IMR-90 (cell line): ENCODE data around the gene HEXA. TPM values are rescaled to one million over a fixed set of nuclear protein-coding genes. Genes with fewer than 3 reads are reported as not detected.

Source experiments
- ATAC-seq: fragments of 200-7000 bp; cut with Tn5 transposase; 2 replicates; pipeline ENCODE4 v1.9.1; 2020; ENCODE audit warnings: low read depth, mild to moderate bottlenecking, moderate library complexity
- BruUV-seq: library from RNA; stranded (reverse); fragments of 400-500 nt; replicated peaks from 2 replicates; lab custom pipeline; 2021; lab: Mats Ljungman, UMichigan
- CTCF ChIA-PET: fragments of 300-600 bp; formaldehyde crosslinking; extraction: SDS; loops from one replicate; lab custom pipeline; 2021; ENCODE audit warnings: antibody characterized with exemption; lab: Yijun Ruan, JAX
- POLR2A ChIA-PET: fragments of 300-600 bp; sonication (Branson Sonifier 250); formaldehyde crosslinking; loops from one replicate; lab custom pipeline; 2022; ENCODE audit warnings: antibody characterized with exemption; ENCODE audit not compliant: unreplicated experiment; lab: Charles Lee
- DNase-seq: peaks from one replicate; pipeline ENCODE4 v3.0.0; 2013
- H2AFZ ChIP-seq: replicated peaks from 2 replicates; pipeline ENCODE3; 2013; ENCODE audit warnings: low read length, mild to moderate bottlenecking; ENCODE audit not compliant: poor library complexity
- H2AK5ac ChIP-seq: 2 replicates; pipeline ENCODE4 v1.6.1; 2013; ENCODE audit warnings: low read depth, low read length, inconsistent platforms
- H2AK9ac ChIP-seq: replicated peaks from 2 replicates; pipeline ENCODE3; 2013; ENCODE audit warnings: mild to moderate bottlenecking, low read depth, low read length, moderate library complexity; ENCODE audit not compliant: poor library complexity
- H2BK120ac ChIP-seq: 2 replicates; pipeline ENCODE4 v1.6.1; 2013; ENCODE audit warnings: low read depth, low read length, inconsistent platforms
- H2BK15ac ChIP-seq: 3 replicates; pipeline ENCODE4 v1.6.1; 2013; ENCODE audit warnings: low read depth, low read length, inconsistent platforms
- H2BK20ac ChIP-seq: 2 replicates; pipeline ENCODE4 v1.6.1; 2013; ENCODE audit warnings: low read depth, mild to moderate bottlenecking, inconsistent platforms, low read length, moderate library complexity
- H2BK5ac ChIP-seq: 2 replicates; pipeline ENCODE4 v1.6.1; 2013; ENCODE audit warnings: mild to moderate bottlenecking, low read depth, low read length, inconsistent platforms; ENCODE audit not compliant: poor library complexity, severe bottlenecking
- H3K14ac ChIP-seq: replicated peaks from 2 replicates; pipeline ENCODE4 v1.6.1; 2013; ENCODE audit warnings: low read depth, low read length, inconsistent platforms
- H3K18ac ChIP-seq: 2 replicates; pipeline ENCODE4 v1.6.1; 2013; ENCODE audit warnings: low read depth, low read length, control low read depth
- H3K23ac ChIP-seq: 2 replicates; pipeline ENCODE4 v1.6.1; 2013; ENCODE audit warnings: low read depth, low read length, inconsistent platforms
- H3K27ac ChIP-seq: 2 replicates; pipeline ENCODE4 v1.5.1; 2013; ENCODE audit warnings: mild to moderate bottlenecking, control low read depth, low read length; ENCODE audit not compliant: insufficient read depth
- H3K27me3 ChIP-seq: 2 replicates; pipeline ENCODE4 v1.6.1; 2013; ENCODE audit warnings: low read length; ENCODE audit not compliant: control insufficient read depth, insufficient read depth
- H3K36me3 ChIP-seq: 2 replicates; pipeline ENCODE4 v1.6.1; 2013; ENCODE audit warnings: low read length, mixed read lengths; ENCODE audit not compliant: control insufficient read depth, insufficient read depth
- H3K4ac ChIP-seq: 2 replicates; pipeline ENCODE4 v1.6.1; 2013; ENCODE audit warnings: low read depth, low read length, inconsistent platforms
- H3K4me1 ChIP-seq: 2 replicates; pipeline ENCODE4 v1.6.1; 2013; ENCODE audit warnings: low read length, mixed read lengths; ENCODE audit not compliant: control insufficient read depth, insufficient read depth
- H3K4me2 ChIP-seq: 2 replicates; pipeline ENCODE4 v1.6.1; 2013; ENCODE audit warnings: low read depth, mild to moderate bottlenecking, control low read depth, low read length, moderate library complexity
- H3K4me3 ChIP-seq: 2 replicates; pipeline ENCODE4 v1.5.1; 2013; ENCODE audit warnings: low read depth, mild to moderate bottlenecking, control low read depth, low read length, moderate library complexity; ENCODE audit not compliant: insufficient read depth
- H3K56ac ChIP-seq: 2 replicates; pipeline ENCODE4 v1.6.1; 2013; ENCODE audit warnings: low read length, inconsistent platforms; ENCODE audit not compliant: insufficient read depth; ENCODE audit errors: extremely low read depth
- H3K79me1 ChIP-seq, 2 experiments: 2 replicates each; pipeline ENCODE4 v1.6.1; 2013; ENCODE audit warnings: low read length in 2 of 2, inconsistent platforms in 1 of 2, low read depth in 1 of 2
- H3K9ac ChIP-seq: 2 replicates; pipeline ENCODE4 v1.6.1; 2013; ENCODE audit warnings: low read depth, low read length, control low read depth
- H3K9me1 ChIP-seq: 2 replicates; pipeline ENCODE4 v1.6.1; 2013; ENCODE audit warnings: low read length, inconsistent platforms; ENCODE audit not compliant: insufficient read depth
- H3K9me3 ChIP-seq: 2 replicates; pipeline ENCODE4 v1.6.1; 2013; ENCODE audit warnings: low read length; ENCODE audit not compliant: control insufficient read depth, insufficient read depth
- H4K20me1 ChIP-seq: 2 replicates; pipeline ENCODE4 v1.6.1; 2013; ENCODE audit warnings: low read length, inconsistent platforms; ENCODE audit not compliant: insufficient read depth
- H4K5ac ChIP-seq: 2 replicates; pipeline ENCODE4 v1.6.1; 2013; ENCODE audit warnings: mild to moderate bottlenecking, low read depth, low read length, control low read depth
- H4K8ac ChIP-seq, 2 experiments: 2 replicates each; pipeline ENCODE4 v1.6.1; 2013; ENCODE audit warnings: low read depth in 2 of 2, low read length in 2 of 2, control low read depth in 1 of 2, inconsistent platforms in 1 of 2
- H4K91ac ChIP-seq: 2 replicates; pipeline ENCODE4 v1.6.1; 2013; ENCODE audit warnings: low read depth, low read length, inconsistent platforms; ENCODE audit not compliant: insufficient read depth
- BHLHE40 ChIP-seq: fragments of 150-350 bp; IDR thresholded peaks from 2 replicates; pipeline ENCODE4 v1.6.1; 2016; ENCODE audit warnings: mild to moderate bottlenecking, low read depth, low read length
- CEBPB ChIP-seq: IDR thresholded peaks from 2 replicates; pipeline ENCODE4 v1.6.1; 2012; ENCODE audit warnings: low read depth, low read length, improper control_type of control experiment
- CHD1 ChIP-seq: IDR thresholded peaks from 2 replicates; pipeline ENCODE4 v1.6.1; 2012; ENCODE audit warnings: low read depth, low read length, improper control_type of control experiment
- FOS ChIP-seq: fragments of 150-350 bp; IDR thresholded peaks from 2 replicates; pipeline ENCODE4 v1.6.1; 2016; ENCODE audit warnings: low read depth, low read length
- MAFK ChIP-seq: IDR thresholded peaks from 2 replicates; pipeline ENCODE4 v1.6.1; 2012; ENCODE audit warnings: low read depth, low read length, improper control_type of control experiment
- MAZ ChIP-seq: IDR thresholded peaks from 2 replicates; pipeline ENCODE4 v1.6.1; 2012; ENCODE audit warnings: low read depth, mild to moderate bottlenecking, low read length, improper control_type of control experiment, moderate library complexity, borderline replicate concordance
- MXI1 ChIP-seq: IDR thresholded peaks from 2 replicates; pipeline ENCODE4 v1.6.1; 2012; ENCODE audit warnings: low read depth, mild to moderate bottlenecking, low read length, moderate library complexity, borderline replicate concordance
- NFE2L2 ChIP-seq: fragments of 150-350 bp; IDR thresholded peaks from 2 replicates; pipeline ENCODE4 v1.6.1; 2016; ENCODE audit warnings: low read depth, mild to moderate bottlenecking, low read length
- POLR2A ChIP-seq: IDR thresholded peaks from 2 replicates; pipeline ENCODE4 v1.6.1; 2012; ENCODE audit warnings: mild to moderate bottlenecking, low read depth, low read length
- RAD21 ChIP-seq: IDR thresholded peaks from 2 replicates; pipeline ENCODE4 v1.6.1; 2012; ENCODE audit warnings: low read length, improper control_type of control experiment
- RCOR1 ChIP-seq: IDR thresholded peaks from 2 replicates; pipeline ENCODE4 v1.6.1; 2012; ENCODE audit warnings: mild to moderate bottlenecking, low read length, improper control_type of control experiment; ENCODE audit not compliant: insufficient replicate concordance
- RFX5 ChIP-seq: IDR thresholded peaks from 2 replicates; pipeline ENCODE4 v1.8.0; 2012; ENCODE audit warnings: low read depth, mild to moderate bottlenecking, low read length, moderate library complexity
- SMC3 ChIP-seq: fragments of 150-350 bp; IDR thresholded peaks from 2 replicates; pipeline ENCODE4 v1.6.1; 2016; ENCODE audit warnings: low read depth, mild to moderate bottlenecking, antibody characterized with exemption, low read length, moderate library complexity
- WGBS, 2 experiments: methylation state at CpG; one replicate each; pipeline versions ENCODE4 v1.1.5 to v1.1.7; 2013; ENCODE audit warnings: missing lambda C conversion rate in 2 of 2; ENCODE audit not compliant: insufficient read length in 1 of 2; ENCODE audit errors: extremely low coverage in 2 of 2; 5-methylcytosine and 5-hydroxymethylcytosine counted together
- dilution Hi-C: fragments of 300-500 bp; cut with HindIII; formaldehyde crosslinking; loops from one replicate; pipeline ENCODE4 v1.14.3; 2018; ENCODE audit warnings: low sequenced_read_pairs; ENCODE audit not compliant: unreplicated experiment
- in situ Hi-C: fragments of 300-500 bp; cut with MboI; formaldehyde crosslinking; loops from 3 replicates; pipeline ENCODE4 v1.14.3; 2019; ENCODE audit warnings: low sequenced_read_pairs, inconsistent platforms, mixed read lengths
- intact Hi-C: fragments of 100-400 bp; cut with micrococcal nuclease; formaldehyde crosslinking; loops from 2 replicates; pipeline ENCODE4 v1.10.0; 2022
- polyA plus RNA-seq, 3 experiments: library from polyadenylated mRNA; depleted of rRNA; stranded (reverse); fragments of >200 nt; gene quantifications; 2 replicates each; pipeline ENCODE4 v1.2.3, GENCODE V29; 2012; ENCODE audit warnings: low replicate concordance in 1 of 3
- total RNA-seq: library from RNA; depleted of rRNA; stranded (reverse); fragments of >200 nt; gene quantifications from 2 replicates; pipeline ENCODE4 v1.2.3, GENCODE V29; 2012
- TF ChIP-seq, protein P1 (sequence below): conservative IDR thresholded peaks from 2 replicates; pipeline ENCODE4 v1.5.1; 2012; ENCODE audit warnings: mild to moderate bottlenecking, low read depth, low read length, improper control_type of control experiment
- TF ChIP-seq, protein P2 (sequence below): fragments of 150-350 bp; IDR thresholded peaks from 2 replicates; pipeline ENCODE4 v1.6.1; 2017; ENCODE audit warnings: mild to moderate bottlenecking, antibody characterized with exemption, low read length, low read depth
- TF ChIP-seq, protein P3 (sequence below): fragments of 150-350 bp; IDR thresholded peaks from 2 replicates; pipeline ENCODE4 v1.6.1; 2016; ENCODE audit warnings: low read depth, mild to moderate bottlenecking, low read length, moderate library complexity, borderline replicate concordance

Gene HEXA
- total and polyA plus RNA-seq, 2 of the 4 experiments (the other 2 are of a cell fraction) = 19.4 to 115 TPM

DNA sequence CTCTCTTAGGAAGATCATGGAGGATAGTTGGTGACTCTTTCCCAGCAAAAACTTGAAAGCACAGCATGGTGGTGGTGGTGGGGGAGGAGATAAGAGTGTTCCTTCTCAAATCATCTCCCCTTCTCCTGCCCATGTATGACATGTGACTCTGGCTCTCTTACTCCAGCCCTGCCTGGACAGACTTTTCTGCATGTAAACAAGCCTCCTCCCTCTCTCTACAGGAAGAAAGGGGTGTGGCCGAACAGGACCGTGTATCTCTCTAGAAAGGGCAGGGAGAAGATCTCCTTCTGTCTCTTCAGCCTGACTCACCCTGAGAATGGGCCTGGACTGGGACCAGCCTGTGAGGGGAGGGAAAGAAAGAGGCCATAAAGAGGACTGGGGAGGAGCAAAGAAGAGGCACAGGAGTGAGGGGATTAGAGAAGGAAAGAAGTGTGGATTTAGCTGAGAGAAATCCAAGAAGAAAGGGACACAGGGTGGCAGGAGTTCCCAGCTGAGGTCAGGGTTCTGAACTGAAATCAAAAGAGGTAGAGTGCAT, 57.3 kb downstream of the HEXA start:
- H2BK15ac ChIP-seq = no peak overlapping the region
- ChIA-PET CTCF (no interaction called here), POLR2A (no interaction called here)
- no peak overlapping the region for H3K18ac ChIP-seq
- H2BK20ac ChIP-seq = no peak overlapping the region
- H4K91ac ChIP-seq = no peak overlapping the region
- no peak overlapping the region for H2AK5ac ChIP-seq
- ATAC-seq (no peak), DNase-seq (no peak)
- H3K9ac ChIP-seq = no peak overlapping the region
- no peak overlapping the region for H3K23ac ChIP-seq
- intact Hi-C loops = no loop called here
- no peak overlapping the region for H4K8ac ChIP-seq
- 0 out of 2 replicates have a peak, but pooled peaks cover 5% of the 10 kb centered on the region for H4K20me1 ChIP-seq
- H3K4ac ChIP-seq = no peak overlapping the region
- H3K9me3 ChIP-seq = no peaks in the 10 kb centered on the region
- H3K27me3 ChIP-seq = peaks cover 22% of the 10 kb centered on the region
- H4K5ac ChIP-seq = no peak overlapping the region
- dilution Hi-C loops = no loop called here
- no peak overlapping the region for H3K27ac ChIP-seq
- H3K9me1 ChIP-seq = no peaks in the 10 kb centered on the region; the same call in 1 of the 2 replicates
- no peaks in the 10 kb centered on the region for H3K36me3 ChIP-seq
- H3K4me2 ChIP-seq = no peak overlapping the region
- H3K4me1 ChIP-seq = no peaks in the 10 kb centered on the region
- H2AK9ac ChIP-seq = no peak overlapping the region
- in situ Hi-C loops = no loop called here
- H2BK120ac ChIP-seq = no peak overlapping the region
- no CpG with 5 or more reads among the region's 2 CpGs for WGBS, 2 experiments
- H3K14ac ChIP-seq = no peak overlapping the region
- H3K79me1 ChIP-seq = no peaks in the 10 kb centered on the region
- TF ChIP-seq, protein P1, sequence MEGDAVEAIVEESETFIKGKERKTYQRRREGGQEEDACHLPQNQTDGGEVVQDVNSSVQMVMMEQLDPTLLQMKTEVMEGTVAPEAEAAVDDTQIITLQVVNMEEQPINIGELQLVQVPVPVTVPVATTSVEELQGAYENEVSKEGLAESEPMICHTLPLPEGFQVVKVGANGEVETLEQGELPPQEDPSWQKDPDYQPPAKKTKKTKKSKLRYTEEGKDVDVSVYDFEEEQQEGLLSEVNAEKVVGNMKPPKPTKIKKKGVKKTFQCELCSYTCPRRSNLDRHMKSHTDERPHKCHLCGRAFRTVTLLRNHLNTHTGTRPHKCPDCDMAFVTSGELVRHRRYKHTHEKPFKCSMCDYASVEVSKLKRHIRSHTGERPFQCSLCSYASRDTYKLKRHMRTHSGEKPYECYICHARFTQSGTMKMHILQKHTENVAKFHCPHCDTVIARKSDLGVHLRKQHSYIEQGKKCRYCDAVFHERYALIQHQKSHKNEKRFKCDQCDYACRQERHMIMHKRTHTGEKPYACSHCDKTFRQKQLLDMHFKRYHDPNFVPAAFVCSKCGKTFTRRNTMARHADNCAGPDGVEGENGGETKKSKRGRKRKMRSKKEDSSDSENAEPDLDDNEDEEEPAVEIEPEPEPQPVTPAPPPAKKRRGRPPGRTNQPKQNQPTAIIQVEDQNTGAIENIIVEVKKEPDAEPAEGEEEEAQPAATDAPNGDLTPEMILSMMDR = no peak
- TF ChIP-seq MXI1 (no peak), FOS (no peak), MAFK (no peak), CHD1 (no peak), NFE2L2 (no peak), RCOR1 (no peak), POLR2A (no peak), MAZ (no peak), RAD21 (no peak), RFX5 (no peak), CEBPB (no peak), SMC3 (no peak), BHLHE40 (no peak)
- TF ChIP-seq, protein P2, sequence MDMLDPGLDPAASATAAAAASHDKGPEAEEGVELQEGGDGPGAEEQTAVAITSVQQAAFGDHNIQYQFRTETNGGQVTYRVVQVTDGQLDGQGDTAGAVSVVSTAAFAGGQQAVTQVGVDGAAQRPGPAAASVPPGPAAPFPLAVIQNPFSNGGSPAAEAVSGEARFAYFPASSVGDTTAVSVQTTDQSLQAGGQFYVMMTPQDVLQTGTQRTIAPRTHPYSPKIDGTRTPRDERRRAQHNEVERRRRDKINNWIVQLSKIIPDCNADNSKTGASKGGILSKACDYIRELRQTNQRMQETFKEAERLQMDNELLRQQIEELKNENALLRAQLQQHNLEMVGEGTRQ = no peak
- TF ChIP-seq, protein P3, sequence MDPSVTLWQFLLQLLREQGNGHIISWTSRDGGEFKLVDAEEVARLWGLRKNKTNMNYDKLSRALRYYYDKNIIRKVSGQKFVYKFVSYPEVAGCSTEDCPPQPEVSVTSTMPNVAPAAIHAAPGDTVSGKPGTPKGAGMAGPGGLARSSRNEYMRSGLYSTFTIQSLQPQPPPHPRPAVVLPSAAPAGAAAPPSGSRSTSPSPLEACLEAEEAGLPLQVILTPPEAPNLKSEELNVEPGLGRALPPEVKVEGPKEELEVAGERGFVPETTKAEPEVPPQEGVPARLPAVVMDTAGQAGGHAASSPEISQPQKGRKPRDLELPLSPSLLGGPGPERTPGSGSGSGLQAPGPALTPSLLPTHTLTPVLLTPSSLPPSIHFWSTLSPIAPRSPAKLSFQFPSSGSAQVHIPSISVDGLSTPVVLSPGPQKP = no peak
- no peak overlapping the region for H3K56ac ChIP-seq
- H2BK5ac ChIP-seq = no peak overlapping the region
- no peak overlapping the region for H2AFZ ChIP-seq
- BruUV-seq = no TSS peak
- no peak overlapping the region for H3K4me3 ChIP-seq
